Iris pigment epithelial cell (primary cell): ENCODE results near the gene TTC7B.

Source experiments
- DNase-seq: peaks from one replicate; pipeline ENCODE4 v3.0.0-alpha.2; 2011; ENCODE audit warnings: low read depth

TTC7B gene

DNA sequence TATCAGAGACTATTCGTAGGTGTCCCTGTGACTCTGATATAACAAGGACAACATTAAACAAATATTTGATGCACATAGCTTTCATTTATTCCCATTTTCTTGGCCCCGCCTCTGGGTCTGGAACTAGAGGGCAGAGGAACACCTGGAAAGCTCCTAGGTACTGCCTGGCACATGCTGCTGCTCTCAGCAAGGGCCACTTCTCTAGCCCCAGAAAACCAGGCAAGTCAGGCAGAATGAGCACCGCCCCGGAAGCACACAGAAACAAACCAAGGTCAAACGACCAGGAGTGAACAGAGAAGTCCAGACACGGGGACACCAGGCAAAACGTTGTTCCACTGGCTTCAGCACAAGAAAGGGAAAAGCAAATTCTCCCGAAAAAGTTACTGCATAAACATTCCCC, 76.1 kb downstream of the TTC7B start:
- no peak for DNase-seq

DNA sequence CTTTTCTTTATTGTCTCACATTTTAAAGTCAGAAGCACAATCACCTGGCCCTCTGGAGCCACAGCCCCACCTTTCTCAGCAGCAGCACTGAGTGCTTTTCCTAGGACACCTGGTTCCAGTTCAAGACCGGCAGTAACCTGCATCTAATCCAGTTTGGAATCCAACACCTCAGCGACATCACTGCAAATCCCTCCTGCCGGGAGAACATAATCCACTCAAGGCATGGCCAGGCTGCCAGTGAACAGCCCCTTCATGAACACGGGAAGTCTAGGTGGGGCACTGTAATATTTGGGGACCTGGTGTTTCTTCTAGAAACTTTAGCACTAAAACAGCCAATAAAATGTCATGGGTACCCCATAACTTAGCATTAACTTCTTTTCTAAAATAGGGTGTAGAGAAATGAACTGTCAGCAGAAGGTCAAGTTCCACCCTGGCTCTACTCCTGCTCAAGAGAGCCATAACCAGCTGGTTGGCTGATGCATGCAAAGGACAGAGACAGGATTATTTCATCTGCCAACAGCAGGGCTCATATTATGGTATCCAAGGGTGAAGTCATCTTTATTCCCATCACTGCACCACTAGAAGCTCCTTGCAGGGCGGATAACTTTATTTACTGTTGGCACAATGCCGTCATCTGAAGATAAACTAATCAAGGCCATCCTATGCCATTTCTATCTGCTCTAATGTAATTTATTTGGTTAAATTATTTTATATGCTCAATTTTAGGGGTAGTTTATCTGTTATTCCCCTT, 76.7 kb downstream of the TTC7B start:
- DNase-seq, result no peak

DNA sequence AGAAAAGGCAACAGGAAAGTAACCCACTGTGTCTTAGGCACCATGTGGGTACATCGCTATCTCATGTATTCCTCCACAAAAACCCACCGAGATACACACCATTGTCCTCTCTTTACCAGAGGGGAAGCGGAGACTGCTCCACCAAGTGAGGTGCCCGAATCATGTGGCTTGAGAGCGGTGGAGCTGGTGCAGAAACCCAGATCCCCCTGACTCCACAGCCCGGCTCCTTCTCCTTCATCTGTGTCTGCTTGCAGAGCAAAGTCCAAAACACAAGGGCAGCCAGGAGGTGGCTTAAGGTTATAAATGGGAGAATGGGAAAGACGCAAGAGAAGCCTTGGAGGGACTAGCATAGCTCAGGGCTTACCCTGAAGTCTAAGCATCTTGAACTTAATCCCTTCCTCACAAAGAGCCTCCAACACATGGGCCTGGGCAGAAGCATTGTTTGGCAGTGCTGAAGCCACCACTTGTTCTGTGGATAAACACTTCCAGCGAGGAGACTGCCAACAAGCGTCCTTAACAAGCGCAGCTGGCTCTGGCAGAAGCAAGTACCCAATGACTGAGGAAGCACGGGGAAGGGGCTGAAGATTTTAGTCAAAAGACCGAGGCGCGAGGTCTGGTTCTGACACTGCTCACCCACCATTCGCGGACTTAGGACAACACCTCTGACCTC, 83.0 kb downstream of the TTC7B start:
- no peak for DNase-seq

DNA sequence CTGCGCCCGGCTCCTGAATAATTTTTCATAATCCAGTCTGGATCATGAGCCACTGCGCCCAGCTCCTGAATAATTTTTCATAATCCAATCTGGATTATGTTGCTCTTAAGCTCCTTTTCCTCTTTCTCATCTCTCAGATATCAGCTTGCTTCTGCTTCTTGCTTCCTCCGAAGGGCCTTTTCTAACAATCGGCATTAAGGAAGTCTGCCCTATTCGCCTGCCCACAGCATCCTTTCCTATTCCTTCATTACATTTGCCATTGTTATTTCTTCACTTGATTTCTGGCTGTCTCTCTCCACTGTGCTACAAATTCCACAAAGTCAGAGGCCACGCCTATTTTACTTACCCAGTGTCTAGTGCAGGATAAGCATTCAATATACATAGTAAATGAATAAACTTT, 83.5 kb downstream of the TTC7B start:
- DNase-seq, result no peak

DNA sequence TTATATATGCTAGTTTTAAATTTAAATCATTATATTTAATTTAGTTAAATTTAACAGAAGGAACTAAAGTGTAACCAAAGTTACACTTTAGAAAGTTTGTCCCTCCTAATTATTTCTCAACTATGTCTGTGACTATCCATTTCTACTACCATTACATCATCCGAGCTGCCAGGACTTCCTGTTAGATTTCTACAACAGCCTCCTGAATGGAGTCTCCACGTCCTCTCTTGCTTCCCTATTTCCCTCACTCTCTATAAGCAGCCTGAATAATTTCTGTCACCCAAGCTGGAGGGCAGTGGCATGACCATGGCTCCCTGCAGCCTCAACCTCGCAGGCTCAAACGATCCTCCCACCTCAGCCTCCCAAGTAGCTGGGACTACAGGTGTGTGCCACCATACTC, 84.1 kb downstream of the TTC7B start:
- no peak for DNase-seq

DNA sequence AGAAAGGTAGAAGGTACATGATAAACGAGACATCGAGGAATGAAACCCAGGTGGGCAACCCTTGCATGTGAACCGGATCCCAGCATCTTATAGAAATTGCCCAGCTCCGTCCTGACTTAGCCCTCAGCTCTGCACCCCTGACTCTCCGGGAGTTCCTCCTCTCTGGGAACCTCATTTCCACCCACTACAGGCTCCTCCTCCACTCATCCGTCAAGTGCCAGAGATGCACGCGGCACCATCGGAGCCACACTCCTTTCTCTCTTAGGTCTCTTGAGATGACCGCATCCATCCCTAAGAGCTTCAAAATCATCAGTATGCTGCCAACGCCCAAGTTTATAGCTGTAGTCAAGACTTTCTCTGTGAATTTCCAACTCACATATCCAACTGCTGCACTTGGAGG, 84.7 kb downstream of the TTC7B start:
- DNase-seq, result no peak

DNA sequence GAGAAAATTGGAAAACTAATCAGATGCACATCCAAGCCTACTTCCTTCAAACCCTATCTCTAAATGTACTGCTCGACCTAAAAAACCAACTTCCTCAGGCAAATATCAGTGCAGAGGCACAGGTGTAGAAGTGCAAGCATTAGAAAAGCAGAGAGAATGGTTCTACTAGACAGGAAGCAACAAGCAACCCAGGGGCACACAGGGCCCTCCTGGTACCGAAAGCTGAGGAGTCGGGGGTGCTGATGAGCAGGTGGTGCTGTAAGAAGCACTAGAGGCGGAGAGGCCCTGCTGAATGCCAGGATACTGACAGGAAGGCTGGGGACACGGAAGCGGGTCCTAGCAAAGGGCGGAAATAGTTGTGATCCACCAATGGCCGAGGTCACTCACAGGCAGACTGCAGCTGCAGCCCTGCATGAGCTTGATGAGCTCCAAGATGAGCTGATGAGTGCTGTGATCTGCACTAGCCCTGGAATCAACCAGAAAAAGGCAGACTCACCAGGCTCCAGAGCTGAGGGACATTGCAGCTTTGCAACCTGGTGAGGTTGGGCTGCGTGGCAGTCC, 85.9 kb downstream of the TTC7B start:
- DNase-seq, result no peak

DNA sequence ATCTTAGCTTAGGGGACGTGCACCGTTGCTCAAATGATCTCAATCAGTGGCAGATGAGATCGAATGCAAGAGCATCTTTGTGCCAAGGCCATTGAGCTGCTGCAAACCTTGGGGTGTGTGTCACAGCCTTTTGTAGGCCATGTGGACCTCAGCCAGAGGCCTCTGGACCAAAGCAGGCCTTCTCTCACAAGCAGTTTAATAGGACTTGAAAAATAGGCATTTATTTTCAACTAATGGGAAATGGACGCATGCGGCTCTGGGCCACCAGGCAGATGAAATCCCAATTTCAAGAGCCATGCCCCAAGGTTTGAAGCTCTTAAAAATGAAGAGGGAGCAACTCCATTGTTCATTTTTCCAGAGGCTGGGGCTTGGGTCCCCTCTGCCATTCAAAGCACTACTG, 87.3 kb downstream of the TTC7B start:
- no peak for DNase-seq

DNA sequence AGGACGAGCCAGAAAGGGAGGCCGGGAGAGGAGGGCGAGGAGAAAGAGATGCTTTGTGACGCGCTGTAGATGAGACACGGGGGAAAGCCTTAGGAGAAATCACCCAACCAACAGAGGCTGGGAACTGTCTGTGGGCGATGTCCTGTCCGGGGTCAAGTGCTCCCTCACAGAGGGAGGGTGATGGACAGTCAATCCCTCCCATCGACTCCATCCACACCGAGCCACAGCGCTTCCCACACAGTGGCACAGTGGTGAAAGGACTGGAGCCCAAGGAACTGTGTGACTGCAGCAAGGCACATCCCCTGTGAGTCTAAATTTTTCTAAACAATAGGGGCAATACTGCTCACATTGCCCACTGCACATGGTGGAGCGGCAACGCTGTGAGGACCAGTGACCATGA, 89.1 kb downstream of the TTC7B start:
- no peak for DNase-seq

DNA sequence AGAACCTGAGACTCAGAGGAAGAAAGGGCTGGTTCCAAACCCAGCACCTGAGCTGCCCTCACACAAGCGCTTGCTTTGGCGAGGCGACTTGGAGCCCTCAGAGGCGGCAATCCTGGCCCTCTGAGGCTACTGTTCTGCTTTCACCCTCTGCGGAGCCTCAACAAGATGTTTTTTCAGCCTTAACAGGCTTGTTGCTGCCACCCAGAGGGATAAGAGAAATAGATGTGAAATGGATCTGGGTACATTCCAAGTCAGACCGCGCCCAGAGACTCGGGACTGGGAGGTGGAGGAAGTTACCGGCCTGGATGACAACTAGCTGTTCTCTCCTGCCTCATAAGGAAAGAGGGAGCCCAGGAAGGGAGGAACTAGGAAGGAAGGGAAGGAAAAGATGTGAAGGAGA, 89.6 kb downstream of the TTC7B start:
- peak; percentile 75 for DNase-seq

DNA sequence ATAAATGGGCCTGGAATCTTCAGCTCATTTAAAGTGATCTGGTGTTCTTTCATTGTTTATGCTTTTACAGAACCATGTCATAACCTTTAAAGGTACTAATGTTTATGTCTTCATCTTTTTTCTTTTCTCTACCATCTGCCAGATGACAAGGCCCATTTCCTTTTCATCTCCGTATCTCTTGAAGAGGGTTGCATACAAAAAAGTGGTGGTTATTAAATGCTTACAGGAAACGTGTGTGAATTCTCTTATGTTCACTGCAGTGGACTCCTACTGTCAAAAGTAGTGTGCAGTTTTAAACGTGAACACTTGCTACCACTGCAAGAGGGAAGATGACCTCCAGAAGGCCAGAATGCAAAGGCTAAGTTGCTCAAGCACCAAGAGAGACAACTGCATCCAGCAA, 91.4 kb downstream of the TTC7B start:
- DNase-seq, result no peak

DNA sequence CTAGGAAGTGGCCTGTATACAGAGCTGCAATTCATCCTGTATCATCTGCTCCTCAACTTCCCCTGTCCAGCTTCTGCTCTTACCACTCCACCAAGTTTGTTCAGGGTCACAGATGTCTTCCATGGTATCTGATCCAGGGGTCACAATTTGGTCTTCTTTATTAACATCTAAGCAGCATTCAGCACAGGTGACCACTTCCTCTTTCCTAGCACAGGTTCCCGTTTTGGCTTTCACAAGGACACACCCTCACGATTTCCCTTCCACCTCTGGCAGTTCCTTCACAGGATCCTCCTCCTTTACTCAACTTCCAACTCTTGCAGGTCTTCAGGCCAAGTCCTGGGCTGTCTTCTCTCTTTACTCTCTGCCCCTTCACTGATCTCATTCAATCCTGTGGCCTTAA, 93.6 kb downstream of the TTC7B start:
- DNase-seq, result no peak

DNA sequence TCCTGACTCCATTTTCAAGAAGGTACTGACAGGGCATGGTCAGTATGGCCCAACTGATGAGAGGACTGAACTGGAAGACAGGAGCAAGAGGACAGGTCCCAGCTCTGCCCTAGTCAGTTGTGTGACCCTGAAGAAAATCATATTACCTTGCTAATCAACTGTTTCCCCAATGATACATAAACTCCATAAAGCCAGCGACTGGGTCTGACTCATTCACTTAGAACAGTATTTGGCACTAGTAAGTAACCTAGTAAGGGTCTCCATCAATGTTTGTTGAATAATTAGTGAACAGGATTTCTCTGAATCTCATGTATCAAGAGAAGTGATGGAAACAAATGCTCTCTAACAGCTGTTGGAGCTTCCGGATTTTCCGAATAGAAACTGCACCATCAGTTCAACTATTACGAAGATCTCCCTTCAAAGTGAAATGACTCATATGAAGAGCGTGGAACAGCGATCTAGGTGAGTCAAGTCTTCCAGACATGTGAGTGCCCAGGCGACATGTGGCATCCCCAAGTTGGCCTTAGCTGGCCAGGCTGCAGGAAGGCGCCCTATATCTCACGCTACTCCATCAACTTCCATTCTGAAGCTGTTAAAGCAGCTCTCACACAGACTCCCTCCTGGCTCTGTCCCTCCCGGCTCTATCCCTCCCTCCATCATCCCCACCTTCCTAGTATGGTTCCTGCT, 94.5 kb downstream of the TTC7B start:
- peak; percentile 68 for DNase-seq

DNA sequence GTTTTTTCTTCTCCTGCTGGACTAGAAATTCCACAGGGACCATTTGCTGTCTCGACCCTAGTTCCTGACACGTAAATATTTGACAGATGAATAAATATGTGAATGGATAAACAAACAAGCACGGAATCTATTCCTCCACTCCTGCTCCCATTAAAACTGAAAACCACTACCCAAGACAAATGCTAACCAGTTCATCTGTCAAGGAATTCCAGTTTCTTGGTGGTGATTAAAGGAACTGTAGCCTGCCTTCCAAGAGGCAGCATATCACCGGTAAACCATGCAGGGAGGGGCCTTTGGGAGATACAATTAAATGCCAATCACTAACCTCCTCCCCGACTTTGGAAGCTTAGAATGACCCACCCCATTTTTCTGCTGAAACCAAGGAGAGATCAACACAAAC, 95.4 kb downstream of the TTC7B start:
- DNase-seq, result no peak

DNA sequence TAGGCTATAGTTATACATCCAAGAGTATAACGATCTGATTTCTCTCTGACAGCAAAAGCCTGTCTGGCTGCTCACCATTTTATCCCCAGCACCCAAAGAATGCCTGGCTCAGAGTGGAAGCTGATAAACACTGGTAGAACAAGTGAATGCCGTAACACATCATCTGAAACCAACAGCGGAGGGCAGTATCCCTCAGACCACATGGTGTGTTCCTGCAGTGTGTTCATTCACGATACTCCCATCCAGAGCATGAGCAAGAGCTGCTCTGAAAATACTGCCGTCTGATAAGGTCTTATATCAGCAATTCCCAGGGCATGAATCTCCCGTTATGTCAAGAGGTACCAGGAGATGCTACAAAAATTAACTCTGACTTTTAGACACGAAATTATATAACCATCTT, 95.9 kb downstream of the TTC7B start:
- no peak for DNase-seq

DNA sequence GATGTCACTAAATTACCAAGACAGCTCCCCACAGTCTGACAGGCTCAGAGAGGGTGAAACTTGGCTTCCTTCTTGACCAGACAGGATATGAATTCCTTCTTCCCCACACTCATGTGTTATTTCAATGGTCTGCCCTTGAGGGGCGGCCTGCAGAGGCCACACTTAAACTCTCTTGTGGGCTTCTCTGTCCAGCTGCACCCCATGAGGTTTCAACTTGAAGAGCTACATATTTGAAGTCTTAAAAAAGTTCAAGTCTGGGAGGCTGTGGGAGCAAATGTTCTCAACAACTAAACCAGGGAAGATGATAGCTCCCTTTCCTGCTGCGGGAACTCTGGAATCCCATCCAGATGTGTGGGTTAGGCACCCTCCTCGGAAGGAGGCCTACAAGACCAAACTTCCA, 98.3 kb downstream of the TTC7B start:
- DNase-seq, result peak; percentile 58

DNA sequence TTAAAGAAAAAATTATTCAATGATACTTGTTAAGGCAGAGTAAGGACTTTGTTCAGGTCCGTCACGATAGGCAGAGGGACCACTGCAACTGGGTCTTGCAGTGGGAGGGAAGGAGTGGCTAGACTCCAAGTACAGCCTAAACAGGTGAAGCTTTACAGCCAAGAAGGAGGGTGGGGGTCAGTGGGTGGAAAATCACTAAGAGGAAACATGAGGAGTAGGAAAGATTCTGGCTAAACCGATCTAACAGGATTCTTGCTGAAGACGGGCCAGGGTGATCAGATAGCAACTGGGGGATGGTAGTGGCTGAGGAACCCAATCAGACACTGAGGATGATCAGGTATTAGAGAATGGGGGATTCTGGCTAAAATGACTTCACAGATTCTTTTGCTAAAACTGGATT, 100.2 kb downstream of the TTC7B start:
- DNase-seq, result no peak

DNA sequence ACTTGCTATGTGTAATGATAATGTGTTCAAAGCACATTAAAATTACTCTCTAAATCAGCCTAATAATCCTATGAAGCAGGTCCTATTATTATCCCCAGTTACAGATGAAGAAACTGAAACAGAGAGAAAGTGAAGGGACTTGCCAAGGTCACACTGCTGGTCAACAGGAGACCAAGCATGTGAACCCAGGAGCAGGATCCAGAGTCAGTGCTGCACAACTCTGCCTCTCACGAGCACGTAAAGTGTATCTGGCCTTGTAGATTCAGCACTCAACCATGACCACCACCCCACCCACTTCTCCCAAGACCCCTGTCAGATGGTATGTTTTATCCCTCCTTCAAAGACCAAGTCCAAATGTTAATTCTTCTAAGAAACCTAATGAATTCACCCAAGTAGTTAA, 100.7 kb downstream of the TTC7B start:
- DNase-seq, result no peak

DNA sequence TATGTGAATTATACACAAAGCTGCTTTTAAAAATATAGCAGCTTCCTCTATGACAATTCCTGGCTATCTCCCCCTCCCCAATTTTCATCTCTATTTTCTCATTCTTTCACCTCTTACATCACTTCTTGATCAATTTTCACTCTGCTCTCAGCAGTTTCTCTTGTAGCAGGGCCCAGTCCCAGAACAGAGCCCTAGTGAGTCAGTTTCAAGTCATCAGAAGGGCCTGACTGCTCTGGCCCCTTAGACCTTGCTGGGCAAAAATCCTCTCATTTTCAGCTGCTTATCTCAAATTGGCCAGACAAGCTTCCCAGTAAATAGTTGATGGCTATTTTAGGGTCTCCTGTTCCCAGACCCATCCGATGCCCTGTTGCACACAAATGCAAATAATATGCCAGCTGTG, 101.4 kb downstream of the TTC7B start:
- peak; percentile 64 for DNase-seq

DNA sequence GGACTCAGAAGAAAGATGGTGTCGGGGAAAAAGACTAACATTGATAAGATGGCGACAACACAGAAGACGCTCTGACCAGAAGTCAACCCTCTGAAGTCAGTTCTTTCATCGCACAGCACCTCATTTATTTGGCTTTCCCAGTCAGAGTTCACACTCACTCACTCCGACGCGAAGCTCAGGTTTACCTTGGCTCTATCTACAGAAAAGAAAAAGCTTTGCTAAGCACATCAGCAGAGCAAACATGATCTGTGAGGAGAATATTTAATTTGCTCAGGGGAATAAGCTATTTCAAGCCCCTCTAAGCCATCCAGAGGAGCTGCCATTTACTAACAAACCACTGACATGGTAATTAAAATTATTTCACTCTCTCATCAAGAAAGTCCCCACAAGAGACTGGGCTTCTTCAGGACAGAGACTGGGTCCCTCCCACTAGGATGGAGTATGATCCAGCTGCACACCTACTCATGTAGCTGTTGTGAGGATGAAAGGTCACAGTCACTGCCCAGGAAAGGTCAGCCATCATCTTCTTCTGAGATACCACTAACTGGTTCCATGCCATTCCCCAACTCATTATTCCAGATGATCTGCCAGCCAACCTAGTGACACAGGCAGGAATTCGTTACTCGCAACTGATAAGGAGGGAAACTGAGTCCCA, 111.4 kb downstream of the TTC7B start:
- DNase-seq, result no peak

DNA sequence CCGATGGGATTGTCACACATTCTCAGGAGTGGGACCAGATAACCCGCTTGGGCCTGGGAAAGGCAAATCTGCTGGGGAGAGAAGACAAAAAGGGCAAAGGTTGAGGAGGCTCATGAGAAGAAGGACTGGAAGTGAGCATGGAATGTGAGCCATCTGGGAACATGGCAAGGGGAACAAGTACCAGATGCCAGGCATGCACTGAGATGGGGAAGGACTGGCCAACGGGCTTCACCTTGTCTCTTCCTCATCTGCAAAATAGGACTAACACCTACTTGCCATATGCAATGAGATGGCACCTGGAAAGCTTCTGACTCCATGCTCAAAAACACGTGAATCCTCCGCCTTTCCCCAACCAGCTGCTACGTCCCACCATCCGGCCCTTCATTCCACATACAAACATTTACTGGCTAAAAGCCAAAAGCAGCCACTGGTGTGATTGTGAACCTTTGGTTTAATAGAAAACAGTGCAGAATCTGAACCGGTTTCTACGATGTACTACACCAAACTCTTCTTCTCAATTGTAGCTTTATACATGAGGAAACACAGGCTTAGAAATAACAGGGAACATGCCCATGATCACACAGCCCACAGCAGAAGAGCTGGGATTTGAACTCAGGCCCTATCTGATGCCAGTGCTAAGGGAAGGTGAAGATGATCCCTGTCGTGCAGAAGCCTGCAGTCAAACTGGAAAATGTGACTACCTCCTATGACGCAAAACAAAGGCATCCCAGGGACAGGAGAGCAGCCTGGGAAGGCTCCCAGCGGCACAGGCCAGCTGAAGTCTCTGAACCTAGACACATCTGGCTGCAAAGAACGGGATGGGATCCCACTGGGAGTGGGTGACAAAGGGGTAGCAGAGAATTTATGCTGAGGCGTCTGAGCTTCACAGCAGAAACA, 112.1 kb downstream of the TTC7B start:
- DNase-seq, result no peak
